Neural cell (in vitro differentiated cells): ENCODE measurements around the gene C19orf53.

Source experiments
- CTCF ChIP-seq: fragments of 450-650 bp; IDR thresholded peaks from 2 replicates; pipeline ENCODE4 v1.5.1; 2014; ENCODE audit warnings: antibody characterized with exemption, mild to moderate bottlenecking, moderate library complexity; ENCODE audit not compliant: poor library complexity, severe bottlenecking
- EP300 ChIP-seq: fragments of 450-650 bp; conservative IDR thresholded peaks from 2 replicates; pipeline ENCODE4 v1.6.1; 2014; ENCODE audit warnings: antibody characterized with exemption, mild to moderate bottlenecking, moderate library complexity; ENCODE audit not compliant: poor library complexity, severe bottlenecking
- POLR2AphosphoS5 ChIP-seq: IDR thresholded peaks from 2 replicates; pipeline ENCODE4 v1.6.1; 2012
- RAD21 ChIP-seq: fragments of 450-650 bp; conservative IDR thresholded peaks from 2 replicates; pipeline ENCODE4 v1.6.1; 2014; ENCODE audit warnings: antibody characterized with exemption, mild to moderate bottlenecking, moderate library complexity
- TF ChIP-seq, protein P1 (sequence below): IDR thresholded peaks from 2 replicates; pipeline ENCODE4 v1.6.1; 2012; ENCODE audit warnings: borderline replicate concordance

GRCh38 chr19:13806728-13807127 is 32.5 kb downstream of the C19orf53 start:
- TF ChIP-seq RAD21, result no peak
- TF ChIP-seq CTCF, result no peak
- TF ChIP-seq, protein P1, sequence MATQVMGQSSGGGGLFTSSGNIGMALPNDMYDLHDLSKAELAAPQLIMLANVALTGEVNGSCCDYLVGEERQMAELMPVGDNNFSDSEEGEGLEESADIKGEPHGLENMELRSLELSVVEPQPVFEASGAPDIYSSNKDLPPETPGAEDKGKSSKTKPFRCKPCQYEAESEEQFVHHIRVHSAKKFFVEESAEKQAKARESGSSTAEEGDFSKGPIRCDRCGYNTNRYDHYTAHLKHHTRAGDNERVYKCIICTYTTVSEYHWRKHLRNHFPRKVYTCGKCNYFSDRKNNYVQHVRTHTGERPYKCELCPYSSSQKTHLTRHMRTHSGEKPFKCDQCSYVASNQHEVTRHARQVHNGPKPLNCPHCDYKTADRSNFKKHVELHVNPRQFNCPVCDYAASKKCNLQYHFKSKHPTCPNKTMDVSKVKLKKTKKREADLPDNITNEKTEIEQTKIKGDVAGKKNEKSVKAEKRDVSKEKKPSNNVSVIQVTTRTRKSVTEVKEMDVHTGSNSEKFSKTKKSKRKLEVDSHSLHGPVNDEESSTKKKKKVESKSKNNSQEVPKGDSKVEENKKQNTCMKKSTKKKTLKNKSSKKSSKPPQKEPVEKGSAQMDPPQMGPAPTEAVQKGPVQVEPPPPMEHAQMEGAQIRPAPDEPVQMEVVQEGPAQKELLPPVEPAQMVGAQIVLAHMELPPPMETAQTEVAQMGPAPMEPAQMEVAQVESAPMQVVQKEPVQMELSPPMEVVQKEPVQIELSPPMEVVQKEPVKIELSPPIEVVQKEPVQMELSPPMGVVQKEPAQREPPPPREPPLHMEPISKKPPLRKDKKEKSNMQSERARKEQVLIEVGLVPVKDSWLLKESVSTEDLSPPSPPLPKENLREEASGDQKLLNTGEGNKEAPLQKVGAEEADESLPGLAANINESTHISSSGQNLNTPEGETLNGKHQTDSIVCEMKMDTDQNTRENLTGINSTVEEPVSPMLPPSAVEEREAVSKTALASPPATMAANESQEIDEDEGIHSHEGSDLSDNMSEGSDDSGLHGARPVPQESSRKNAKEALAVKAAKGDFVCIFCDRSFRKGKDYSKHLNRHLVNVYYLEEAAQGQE, result no peak
- no peak for TF ChIP-seq POLR2AphosphoS5
- TF ChIP-seq EP300, result no peak
